ENCODE results near the gene NR6A1.
A peak's percentile ranks its signal among the peaks of the same experiment; 100 is the strongest.

Gene NR6A1

GRCh38 chr9:124708633-124709291 lies 62.3 kb downstream of the NR6A1 start:
- DNase-seq (ENCODE audit: insufficient read length) = no peak
- FAIRE-seq = no peak

GRCh38 chr9:124708074-124708473 lies 63.0 kb downstream of the NR6A1 start:
- TF ChIP-seq POLR2AphosphoS5 (IDR thresholded peaks at IDR 0.05; ENCODE audit: low read depth, low read length) (no peak), POLR2A (IDR thresholded peaks at IDR 0.05; ENCODE audit: low read depth, low read length) (no peak), TAF1 (IDR thresholded peaks at IDR 0.05; ENCODE audit: borderline replicate concordance, low read depth, low read length) (no peak)
- FAIRE-seq = no peak
- DNase-seq (ENCODE audit: insufficient read length) = no peak

More at GRCh38 chr9:124708633-124709291, 62.3 kb downstream of the NR6A1 start:
- TF ChIP-seq POLR2AphosphoS5 (IDR thresholded peaks at IDR 0.05; ENCODE audit: low read depth, low read length) (no peak), TAF1 (IDR thresholded peaks at IDR 0.05; ENCODE audit: borderline replicate concordance, low read depth, low read length) (no peak), POLR2A (IDR thresholded peaks at IDR 0.05; ENCODE audit: low read depth, low read length) (no peak)

- DNase-seq (ENCODE audit: insufficient read length) (no peak), FAIRE-seq (no peak)
These were observed 63.4 kb downstream of the NR6A1 start for GRCh38 chr9:124707666-124708065.

GRCh38 chr9:124706685-124707084 lies 64.4 kb downstream of the NR6A1 start:
- DNase-seq (ENCODE audit: insufficient read length) (no peak), FAIRE-seq (no peak)
- TF ChIP-seq POLR2A (IDR thresholded peaks at IDR 0.05; ENCODE audit: low read depth, low read length) (no peak), POLR2AphosphoS5 (IDR thresholded peaks at IDR 0.05; ENCODE audit: low read depth, low read length) (no peak), TAF1 (IDR thresholded peaks at IDR 0.05; ENCODE audit: borderline replicate concordance, low read depth, low read length) (no peak)

More at GRCh38 chr9:124707666-124708065, 63.4 kb downstream of the NR6A1 start:
- TF ChIP-seq TAF1 (IDR thresholded peaks at IDR 0.05; ENCODE audit: borderline replicate concordance, low read depth, low read length) = no peak
- no peak for TF ChIP-seq POLR2AphosphoS5 (IDR thresholded peaks at IDR 0.05; ENCODE audit: low read depth, low read length)
- no peak for TF ChIP-seq POLR2A (IDR thresholded peaks at IDR 0.05; ENCODE audit: low read depth, low read length)

GRCh38 chr9:124699575-124699974 lies 71.5 kb downstream of the NR6A1 start:
- FAIRE-seq = no peak
- no peak for DNase-seq (ENCODE audit: insufficient read length)
- TF ChIP-seq TAF1 (IDR thresholded peaks at IDR 0.05; ENCODE audit: borderline replicate concordance, low read depth, low read length) = no peak

GRCh38 chr9:124698265-124698664 lies 72.8 kb downstream of the NR6A1 start:
- DNase-seq (ENCODE audit: insufficient read length) (no peak), FAIRE-seq (no peak)
- TF ChIP-seq POLR2AphosphoS5 (IDR thresholded peaks at IDR 0.05; ENCODE audit: low read depth, low read length) = no peak
- no peak for TF ChIP-seq POLR2A (IDR thresholded peaks at IDR 0.05; ENCODE audit: low read depth, low read length)
- no peak for TF ChIP-seq TAF1 (IDR thresholded peaks at IDR 0.05; ENCODE audit: borderline replicate concordance, low read depth, low read length)

GRCh38 chr9:124697326-124698200 lies 73.5 kb downstream of the NR6A1 start:
- no peak for TF ChIP-seq POLR2A (IDR thresholded peaks at IDR 0.05; ENCODE audit: low read depth, low read length)
- DNase-seq (ENCODE audit: insufficient read length) (no peak), FAIRE-seq (no peak)

GRCh38 chr9:124696101-124696500 lies 75.0 kb downstream of the NR6A1 start:
- DNase-seq (ENCODE audit: insufficient read length) (no peak), FAIRE-seq (no peak)
- no peak for TF ChIP-seq POLR2A (IDR thresholded peaks at IDR 0.05; ENCODE audit: low read depth, low read length)
- TF ChIP-seq POLR2AphosphoS5 (IDR thresholded peaks at IDR 0.05; ENCODE audit: low read depth, low read length) = no peak
- TF ChIP-seq TAF1 (IDR thresholded peaks at IDR 0.05; ENCODE audit: borderline replicate concordance, low read depth, low read length) = no peak

GRCh38 chr9:124695280-124695890 lies 75.7 kb downstream of the NR6A1 start:
- FAIRE-seq = peak; percentile 14
- no peak for TF ChIP-seq POLR2A (IDR thresholded peaks at IDR 0.05; ENCODE audit: low read depth, low read length)
- no peak for TF ChIP-seq TAF1 (IDR thresholded peaks at IDR 0.05; ENCODE audit: borderline replicate concordance, low read depth, low read length)
- TF ChIP-seq POLR2AphosphoS5 (IDR thresholded peaks at IDR 0.05; ENCODE audit: low read depth, low read length) = no peak
- DNase-seq (ENCODE audit: insufficient read length) = no peak

- DNase-seq (ENCODE audit: insufficient read length) (no peak), FAIRE-seq (no peak)
- TF ChIP-seq POLR2AphosphoS5 (IDR thresholded peaks at IDR 0.05; ENCODE audit: low read depth, low read length) (no peak), POLR2A (IDR thresholded peaks at IDR 0.05; ENCODE audit: low read depth, low read length) (no peak), TAF1 (IDR thresholded peaks at IDR 0.05; ENCODE audit: borderline replicate concordance, low read depth, low read length) (no peak)
These were observed 76.5 kb downstream of the NR6A1 start for GRCh38 chr9:124694414-124695279.

- no peak for DNase-seq (ENCODE audit: insufficient read length)
- TF ChIP-seq POLR2AphosphoS5 (IDR thresholded peaks at IDR 0.05; ENCODE audit: low read depth, low read length) (no peak), TAF1 (IDR thresholded peaks at IDR 0.05; ENCODE audit: borderline replicate concordance, low read depth, low read length) (no peak), POLR2A (IDR thresholded peaks at IDR 0.05; ENCODE audit: low read depth, low read length) (no peak)
- peak; percentile 14 for FAIRE-seq
These were observed 77.7 kb downstream of the NR6A1 start for GRCh38 chr9:124693403-124693802.

Data from GM12892 (cell line).